Natural killer cell (primary cell): ENCODE measurements around the gene GRK1. TPM values are rescaled to one million over a fixed set of nuclear protein-coding genes. Genes with fewer than 3 reads are reported as not detected.

Source experiments
- ATAC-seq, 3 donors: fragments of 150-1000 bp in 2 of 3; fragments of 200-7000 bp in 1 of 3; cut with Tn5 transposase; 1 replicate in 1 of 3; 2 replicates in 2 of 3; pipeline ENCODE4 v1.10.0; 2021; ENCODE audit warnings: mild to moderate bottlenecking in 2 of 3, moderate library complexity in 2 of 3
- DNase-seq, 2 donors: peaks; one replicate each; pipeline versions ENCODE4 v3.0.0 to v3.0.0-alpha.2; 2013 to 2021; ENCODE audit warnings: mixed read lengths in 1 of 2
- H3K27ac ChIP-seq: one replicate; pipeline ENCODE4 v1.5.1; 2013; ENCODE audit warnings: mild to moderate bottlenecking, low read length
- H3K27me3 ChIP-seq: one replicate; pipeline ENCODE4 v1.6.1; 2013; ENCODE audit warnings: low read length; ENCODE audit not compliant: control insufficient read depth, insufficient read depth
- H3K36me3 ChIP-seq: one replicate; pipeline ENCODE4 v1.6.1; 2013; ENCODE audit warnings: low read length; ENCODE audit not compliant: control insufficient read depth, insufficient read depth
- H3K4me1 ChIP-seq: one replicate; pipeline ENCODE4 v1.6.1; 2013; ENCODE audit warnings: low read length; ENCODE audit not compliant: control insufficient read depth, insufficient read depth
- H3K4me3 ChIP-seq: one replicate; pipeline ENCODE4 v1.5.1; 2013; ENCODE audit warnings: low read length
- H3K9me3 ChIP-seq: one replicate; pipeline ENCODE4 v1.6.1; 2013; ENCODE audit warnings: low read length; ENCODE audit not compliant: control insufficient read depth, insufficient read depth
- H3K27ac Mint-ChIP-seq, 2 donors: one replicate each; pipeline ENCODE4 v1.8.0; 2022; ENCODE audit warnings: mild to moderate bottlenecking in 2 of 2, mixed read lengths in 2 of 2, moderate library complexity in 1 of 2
- H3K27me3 Mint-ChIP-seq, 2 donors: one replicate each; pipeline ENCODE4 v1.8.0; 2022; ENCODE audit warnings: low read depth in 2 of 2, mixed read lengths in 2 of 2
- H3K36me3 Mint-ChIP-seq: one replicate; pipeline ENCODE4 v1.8.0; 2022; ENCODE audit warnings: mixed read lengths
- H3K4me1 Mint-ChIP-seq, 2 donors: one replicate each; pipeline ENCODE4 v1.8.0; 2022; ENCODE audit warnings: mixed read lengths in 2 of 2
- H3K4me3 Mint-ChIP-seq: one replicate; pipeline ENCODE4 v1.8.0; 2022; ENCODE audit warnings: mild to moderate bottlenecking, moderate library complexity, mixed read lengths
- H3K9me3 Mint-ChIP-seq, 2 donors: one replicate each; pipeline ENCODE4 v1.8.0; 2022; ENCODE audit warnings: mixed read lengths in 2 of 2
- CTCF ChIP-seq: fragments of 200-600 bp; IDR thresholded peaks from one replicate; pipeline ENCODE4 v1.8.0; 2022; ENCODE audit warnings: antibody characterized with exemption
- WGBS: methylation state at CpG from one replicate; pipeline ENCODE4 v1.1.7; 2013; ENCODE audit warnings: missing lambda C conversion rate; ENCODE audit not compliant: insufficient coverage; 5-methylcytosine and 5-hydroxymethylcytosine counted together
- intact Hi-C: fragments of 100-400 bp; cut with micrococcal nuclease; formaldehyde crosslinking; loops from one replicate; pipeline ENCODE4 v1.14.2; 2022
- total RNA-seq, 4 donors: library from RNA; stranded (reverse); fragments of 120-200 nt in 1 of 4; gene quantifications; one replicate each; pipeline versions ENCODE4 v1.2.3 to v1.2.4, GENCODE V29; 2013 to 2022

The GRK1 gene
- total RNA-seq, 3 donors from 2014 or later (not counting 1 experiment from before 2014, with no cell fraction given) = not detected

DNA sequence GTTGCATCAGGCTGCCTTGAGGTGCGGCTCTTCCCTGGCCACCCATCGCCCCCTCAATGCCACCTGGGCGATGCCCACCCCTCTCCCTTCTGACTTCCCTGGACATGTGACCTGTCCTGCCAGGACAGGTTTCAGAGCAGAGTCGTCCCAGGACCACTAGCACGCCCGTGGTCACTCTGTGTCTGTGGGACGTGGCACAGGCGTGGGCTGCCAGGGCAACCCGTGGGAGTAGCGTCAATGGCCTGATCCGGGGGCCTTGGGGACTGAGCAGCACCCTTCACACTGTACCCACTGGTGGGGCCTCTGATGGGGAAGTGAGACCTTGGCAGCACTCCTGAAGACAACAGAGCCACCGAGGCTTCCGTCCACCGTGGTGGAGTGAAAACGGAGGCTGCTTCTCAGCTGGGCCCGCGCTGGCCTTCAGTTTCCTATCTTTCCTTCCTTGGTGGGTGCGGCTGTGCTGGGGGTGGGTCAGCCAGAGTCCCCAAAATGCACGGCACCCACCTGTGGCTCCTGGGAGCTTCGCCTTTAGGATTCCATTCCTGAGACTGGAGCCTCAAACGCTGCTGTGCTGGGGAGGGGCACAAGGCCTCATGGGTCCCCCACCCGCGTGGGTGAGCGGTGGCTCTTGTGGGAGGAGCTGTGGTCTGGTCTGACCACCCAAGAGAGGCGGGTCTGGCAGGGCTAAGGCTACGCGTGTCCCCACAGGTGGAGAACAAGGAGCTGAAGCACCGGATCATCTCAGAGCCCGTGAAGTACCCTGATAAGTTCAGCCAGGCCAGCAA, 65.3 kb downstream of the GRK1 start:
- ATAC-seq (no peak), DNase-seq (no peak)
- peaks cover 0 to 9% of the 10 kb centered on the region in 2 donors for H3K4me1 Mint-ChIP-seq

DNA sequence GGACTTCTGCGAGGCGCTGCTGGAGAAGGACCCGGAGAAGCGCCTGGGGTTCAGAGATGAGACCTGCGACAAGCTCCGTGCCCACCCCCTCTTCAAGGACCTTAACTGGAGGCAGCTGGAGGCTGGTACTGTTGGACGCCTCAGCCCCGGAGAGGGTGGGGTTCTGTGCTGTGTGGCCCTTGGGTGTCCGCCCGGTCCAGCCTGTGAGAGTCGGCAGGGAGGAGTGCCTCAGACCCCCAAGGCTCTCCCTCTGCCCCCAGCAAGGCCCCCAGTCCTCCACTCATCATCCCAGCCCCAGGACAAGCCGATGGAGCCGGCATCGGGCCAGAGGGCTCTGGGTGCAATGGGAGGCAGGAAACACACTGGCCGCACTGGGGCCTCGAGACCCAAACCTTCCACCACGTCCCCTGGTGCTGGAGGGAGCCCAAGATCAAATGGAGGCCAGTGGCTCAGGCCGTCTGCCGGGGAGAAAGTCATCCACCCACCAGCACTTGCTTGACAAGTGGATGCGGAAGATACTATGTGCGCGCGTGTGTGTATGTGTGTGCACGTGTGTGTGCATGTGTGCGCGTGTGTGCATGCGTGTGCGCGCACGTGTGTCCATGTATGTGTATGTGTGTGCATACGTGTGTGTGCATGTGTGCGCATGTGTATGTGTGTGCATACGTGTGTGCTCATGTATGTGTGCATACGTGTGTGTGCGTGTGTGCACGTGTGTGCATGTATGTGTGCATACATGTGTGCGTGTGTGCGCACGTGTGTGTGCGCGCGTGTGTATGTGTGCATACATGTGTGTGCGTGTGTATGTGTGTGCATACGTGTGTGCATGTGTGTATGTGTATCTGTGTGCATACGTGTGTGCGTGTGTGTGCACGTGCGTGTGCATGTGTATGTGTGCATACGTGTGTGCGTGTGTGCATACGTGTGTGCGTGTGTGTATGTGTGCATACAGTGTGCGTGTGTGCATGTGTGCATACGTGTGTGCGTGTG, 66.2 kb downstream of the GRK1 start:
- Mint-ChIP-seq H3K4me3 (no peak overlapping the region), H3K4me1 (peaks cover 0 to 9% of the 10 kb centered on the region in 2 donors), H3K27me3 (peaks cover 0 to 13% of the 10 kb centered on the region in 2 donors), H3K27ac (no peak overlapping the region), H3K9me3 (no peaks in the 10 kb centered on the region), H3K36me3 (no peaks in the 10 kb centered on the region)
- Histone ChIP-seq H3K27me3 (peaks cover 4% of the 10 kb centered on the region), H3K9me3 (no peaks in the 10 kb centered on the region), H3K27ac (no peak overlapping the region), H3K4me3 (no peak overlapping the region), H3K4me1 (no peaks in the 10 kb centered on the region), H3K36me3 (no peaks in the 10 kb centered on the region)
- ATAC-seq = peak in 1 of 3 donors; percentile 36
- no peak for DNase-seq
- intact Hi-C loops = no loop called here
- no peak for TF ChIP-seq CTCF
- WGBS = 94% methylated on average over 55 of the region's 55 CpGs

More for the DNA sequence above, 65.3 kb downstream of the GRK1 start:
- no peak overlapping the region for H3K27ac Mint-ChIP-seq
- no peaks in the 10 kb centered on the region for H3K36me3 Mint-ChIP-seq
- intact Hi-C loops = no loop called here
- Histone ChIP-seq H3K27me3 (peaks cover 4% of the 10 kb centered on the region), H3K4me3 (no peak overlapping the region), H3K36me3 (no peaks in the 10 kb centered on the region), H3K27ac (no peak overlapping the region), H3K4me1 (no peaks in the 10 kb centered on the region), H3K9me3 (peaks cover 1% of the 10 kb centered on the region)
- 44% methylated on average over 29 of the region's 29 CpGs for WGBS
- no peak for TF ChIP-seq CTCF
- no peak overlapping the region for H3K4me3 Mint-ChIP-seq
- H3K27me3 Mint-ChIP-seq = peaks cover 0 to 9% of the 10 kb centered on the region in 2 donors
- H3K9me3 Mint-ChIP-seq = no peaks in the 10 kb centered on the region

GRCh38 chr13:113734099-113734825, 67.2 kb downstream of the GRK1 start:
- Mint-ChIP-seq H3K27ac (no peak overlapping the region), H3K36me3 (no peaks in the 10 kb centered on the region), H3K27me3 (peaks cover 0 to 8% of the 10 kb centered on the region in 2 donors), H3K4me1 (peaks cover 0 to 9% of the 10 kb centered on the region in 2 donors), H3K4me3 (no peak overlapping the region), H3K9me3 (no peaks in the 10 kb centered on the region)
- Histone ChIP-seq H3K27me3 (peaks cover 4% of the 10 kb centered on the region), H3K4me1 (no peaks in the 10 kb centered on the region), H3K36me3 (no peaks in the 10 kb centered on the region), H3K4me3 (no peak overlapping the region), H3K9me3 (no peaks in the 10 kb centered on the region), H3K27ac (no peak overlapping the region)
- 77% methylated on average over 26 of the region's 26 CpGs for WGBS
- intact Hi-C loops = no loop called here
- DNase-seq (no peak), ATAC-seq (no peak)
- TF ChIP-seq CTCF = no peak
